A673 (cell line): Measurements from ENCODE around the gene ARSH. TPM values are rescaled to one million over a fixed set of nuclear protein-coding genes. Genes with fewer than 3 reads are reported as not detected.

Experiments used
- BruUV-seq: library from RNA; stranded (reverse); fragments of 400-500 nt; replicated peaks from 2 replicates; lab custom pipeline; 2021; lab: Mats Ljungman, UMichigan
- CTCF ChIA-PET: fragments of 300-600 bp; sonication (Branson Sonifier 250); formaldehyde crosslinking; loops from one replicate; lab custom pipeline; 2022; ENCODE audit warnings: antibody characterized with exemption; lab: Charles Lee
- POLR2A ChIA-PET: fragments of 300-600 bp; sonication (Branson Sonifier 250); formaldehyde crosslinking; loops from one replicate; lab custom pipeline; 2022; ENCODE audit warnings: antibody characterized with exemption; ENCODE audit not compliant: low non-redundant PET; lab: Charles Lee
- DNase-seq: peaks from one replicate; pipeline ENCODE4 v3.0.0-alpha.2; 2015; ENCODE audit warnings: low spot score
- H3K27ac ChIP-seq: fragments of 200-600 bp; sonication (generic); 2 replicates; pipeline ENCODE4 v1.5.1; 2016; ENCODE audit warnings: mixed run types, low read depth, mild to moderate bottlenecking, mixed read lengths, antibody characterized with exemption, low read length; ENCODE audit not compliant: poor library complexity, severe bottlenecking
- H3K27me3 ChIP-seq: fragments of 200-600 bp; sonication (generic); replicated peaks from 2 replicates; pipeline ENCODE4 v1.6.1; 2017; ENCODE audit warnings: mixed run types, low read depth, mild to moderate bottlenecking, mixed read lengths, antibody characterized with exemption, low read length; ENCODE audit not compliant: insufficient read depth, poor library complexity
- H3K36me3 ChIP-seq: fragments of 200-600 bp; sonication (generic); 2 replicates; pipeline ENCODE4 v1.6.1; 2016; ENCODE audit warnings: mixed run types, mild to moderate bottlenecking, mixed read lengths, antibody characterized with exemption, low read length; ENCODE audit not compliant: insufficient read depth, poor library complexity, severe bottlenecking
- H3K4me1 ChIP-seq: fragments of 200-600 bp; sonication (generic); 2 replicates; pipeline ENCODE4 v1.6.1; 2017; ENCODE audit warnings: mixed run types, mild to moderate bottlenecking, mixed read lengths, antibody characterized with exemption, low read length; ENCODE audit not compliant: insufficient read depth, poor library complexity, severe bottlenecking
- H3K4me3 ChIP-seq: fragments of 200-600 bp; sonication (generic); 2 replicates; pipeline ENCODE4 v1.5.1; 2016; ENCODE audit warnings: low read depth, mixed run types, mild to moderate bottlenecking, mixed read lengths, low read length; ENCODE audit not compliant: poor library complexity, severe bottlenecking
- H3K9me3 ChIP-seq: fragments of 200-600 bp; sonication (generic); 2 replicates; pipeline ENCODE4 v1.6.1; 2016; ENCODE audit warnings: mixed run types, low read depth, mild to moderate bottlenecking, mixed read lengths, antibody characterized with exemption, low read length; ENCODE audit not compliant: poor library complexity, severe bottlenecking
- EZH2 ChIP-seq: fragments of 200-600 bp; sonication (generic); IDR thresholded peaks from 2 replicates; pipeline ENCODE4 v1.6.1; 2017; ENCODE audit warnings: borderline replicate concordance, low read depth, mild to moderate bottlenecking, mixed read lengths, antibody characterized with exemption, low read length; ENCODE audit not compliant: poor library complexity, severe bottlenecking
- intact Hi-C: fragments of 100-400 bp; cut with micrococcal nuclease; formaldehyde crosslinking; loops from one replicate; pipeline ENCODE4 v1.10.0; 2022; ENCODE audit not compliant: unreplicated experiment
- total RNA-seq: library from RNA; stranded (reverse); gene quantifications from 2 replicates; pipeline ENCODE4 v1.2.3, GENCODE V29; 2021
- TF ChIP-seq, protein P1 (sequence below): fragments of 300-800, 200-600 bp; sonication (generic); conservative IDR thresholded peaks from 2 replicates; pipeline ENCODE4 v1.5.1; 2017; ENCODE audit warnings: low read depth, mild to moderate bottlenecking, antibody characterized with exemption, low read length, moderate library complexity, mixed read lengths

The ARSH gene
- total RNA-seq, 1 experiment from 2014 or later = not detected

- Histone ChIP-seq H3K4me1 (no peaks in the 10 kb centered on the region), H3K27me3 (no peaks in the 10 kb centered on the region), H3K9me3 (no peaks in the 10 kb centered on the region), H3K27ac (no peak overlapping the region), H3K36me3 (no peaks in the 10 kb centered on the region), H3K4me3 (no peak overlapping the region)
- BruUV-seq = no TSS peak
- TF ChIP-seq EZH2 = no peak
- TF ChIP-seq, protein P1, sequence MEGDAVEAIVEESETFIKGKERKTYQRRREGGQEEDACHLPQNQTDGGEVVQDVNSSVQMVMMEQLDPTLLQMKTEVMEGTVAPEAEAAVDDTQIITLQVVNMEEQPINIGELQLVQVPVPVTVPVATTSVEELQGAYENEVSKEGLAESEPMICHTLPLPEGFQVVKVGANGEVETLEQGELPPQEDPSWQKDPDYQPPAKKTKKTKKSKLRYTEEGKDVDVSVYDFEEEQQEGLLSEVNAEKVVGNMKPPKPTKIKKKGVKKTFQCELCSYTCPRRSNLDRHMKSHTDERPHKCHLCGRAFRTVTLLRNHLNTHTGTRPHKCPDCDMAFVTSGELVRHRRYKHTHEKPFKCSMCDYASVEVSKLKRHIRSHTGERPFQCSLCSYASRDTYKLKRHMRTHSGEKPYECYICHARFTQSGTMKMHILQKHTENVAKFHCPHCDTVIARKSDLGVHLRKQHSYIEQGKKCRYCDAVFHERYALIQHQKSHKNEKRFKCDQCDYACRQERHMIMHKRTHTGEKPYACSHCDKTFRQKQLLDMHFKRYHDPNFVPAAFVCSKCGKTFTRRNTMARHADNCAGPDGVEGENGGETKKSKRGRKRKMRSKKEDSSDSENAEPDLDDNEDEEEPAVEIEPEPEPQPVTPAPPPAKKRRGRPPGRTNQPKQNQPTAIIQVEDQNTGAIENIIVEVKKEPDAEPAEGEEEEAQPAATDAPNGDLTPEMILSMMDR = no peak
- ChIA-PET CTCF (no interaction called here), POLR2A (interaction anchor here (0.5 kb wide), 1 partner anchor 11 kb away, joined by 3 read pairs; no protein-coding TSS in a partner anchor)
- intact Hi-C loops = no loop called here
- DNase-seq = no peak
Measured at GRCh38 chrX:2984342-2984741, 22.0 kb upstream of the ARSH start.

GRCh38 chrX:2989565-2989964 lies 16.8 kb upstream of the ARSH start:
- intact Hi-C loops = no loop called here
- Histone ChIP-seq H3K9me3 (no peaks in the 10 kb centered on the region), H3K27ac (no peak overlapping the region), H3K27me3 (no peaks in the 10 kb centered on the region), H3K4me1 (no peaks in the 10 kb centered on the region), H3K36me3 (no peaks in the 10 kb centered on the region), H3K4me3 (no peak overlapping the region)
- POLR2A ChIA-PET = no interaction called here
- DNase-seq = no peak
- no TSS peak for BruUV-seq
- no peak for TF ChIP-seq EZH2
- TF ChIP-seq, protein P1 = no peak
- CTCF ChIA-PET = no interaction called here

GRCh38 chrX:3010532-3010931 lies 4.2 kb downstream of the ARSH start:
- no peaks in the 10 kb centered on the region for H3K27me3 ChIP-seq
- CTCF ChIA-PET = no interaction called here
- H3K36me3 ChIP-seq = no peaks in the 10 kb centered on the region
- BruUV-seq = no TSS peak
- TF ChIP-seq, protein P1 = no peak
- no peak for TF ChIP-seq EZH2
- DNase-seq = no peak
- H3K4me3 ChIP-seq = no peak overlapping the region
- POLR2A ChIA-PET = no interaction called here
- no peak overlapping the region for H3K27ac ChIP-seq
- intact Hi-C loops = no loop called here
- no peaks in the 10 kb centered on the region for H3K4me1 ChIP-seq
- peaks cover 7% of the 10 kb centered on the region for H3K9me3 ChIP-seq
